Measurements from ENCODE around the gene CTNNA3. TPM values are rescaled to one million over a fixed set of nuclear protein-coding genes. Genes with fewer than 3 reads are reported as not detected.

CTNNA3 gene
- total RNA-seq, 2 donors from 2014 or later: 3.2 to 7.2 TPM

DNA sequence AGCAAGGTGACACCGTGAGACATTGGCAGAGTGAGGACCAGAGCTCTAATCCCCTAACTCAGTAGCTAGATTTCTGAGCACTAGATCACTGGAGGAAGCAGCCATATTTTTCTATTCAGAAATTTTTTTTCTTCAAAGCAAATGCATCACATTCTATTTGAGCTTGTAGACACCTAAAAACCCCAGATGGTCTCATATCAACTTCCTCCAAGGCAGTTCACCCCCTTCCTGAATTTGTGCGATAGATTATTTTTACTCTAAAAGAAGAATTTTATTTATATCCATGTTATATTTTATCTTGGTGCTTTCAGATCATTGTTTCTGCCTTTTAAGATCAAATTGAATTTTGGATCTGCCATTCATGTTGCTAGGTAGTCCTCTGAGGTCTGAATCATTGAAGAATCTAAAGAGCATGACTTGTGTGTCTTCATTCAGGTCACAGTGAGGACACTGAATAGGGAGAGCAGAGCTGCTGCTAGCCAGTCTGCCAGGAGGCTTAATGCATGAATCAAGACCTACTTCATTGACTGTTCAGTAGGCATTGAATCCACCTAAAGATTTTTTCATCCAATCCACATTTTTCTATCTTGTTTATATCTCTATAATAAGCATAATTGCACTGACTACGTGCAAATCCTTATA is 863.1 kb downstream of the CTNNA3 start:
- H3K4me3 ChIP-seq (ENCODE audit: low read length): no peak overlapping the region
- no peaks in the 10 kb centered on the region for H3K9me3 Mint-ChIP-seq
- H3K4me1 ChIP-seq (ENCODE audit: control insufficient read depth, insufficient read depth, low read length): no peaks in the 10 kb centered on the region
- H3K4me1 Mint-ChIP-seq: peaks cover 6% of the 10 kb centered on the region
- no peaks in the 10 kb centered on the region for H3K9me3 ChIP-seq (ENCODE audit: control insufficient read depth, low read length)
- TF ChIP-seq, protein P1, sequence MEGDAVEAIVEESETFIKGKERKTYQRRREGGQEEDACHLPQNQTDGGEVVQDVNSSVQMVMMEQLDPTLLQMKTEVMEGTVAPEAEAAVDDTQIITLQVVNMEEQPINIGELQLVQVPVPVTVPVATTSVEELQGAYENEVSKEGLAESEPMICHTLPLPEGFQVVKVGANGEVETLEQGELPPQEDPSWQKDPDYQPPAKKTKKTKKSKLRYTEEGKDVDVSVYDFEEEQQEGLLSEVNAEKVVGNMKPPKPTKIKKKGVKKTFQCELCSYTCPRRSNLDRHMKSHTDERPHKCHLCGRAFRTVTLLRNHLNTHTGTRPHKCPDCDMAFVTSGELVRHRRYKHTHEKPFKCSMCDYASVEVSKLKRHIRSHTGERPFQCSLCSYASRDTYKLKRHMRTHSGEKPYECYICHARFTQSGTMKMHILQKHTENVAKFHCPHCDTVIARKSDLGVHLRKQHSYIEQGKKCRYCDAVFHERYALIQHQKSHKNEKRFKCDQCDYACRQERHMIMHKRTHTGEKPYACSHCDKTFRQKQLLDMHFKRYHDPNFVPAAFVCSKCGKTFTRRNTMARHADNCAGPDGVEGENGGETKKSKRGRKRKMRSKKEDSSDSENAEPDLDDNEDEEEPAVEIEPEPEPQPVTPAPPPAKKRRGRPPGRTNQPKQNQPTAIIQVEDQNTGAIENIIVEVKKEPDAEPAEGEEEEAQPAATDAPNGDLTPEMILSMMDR (conservative IDR thresholded peaks at IDR 0.05): no peak
- 88% methylated on average over 2 of the region's 3 CpGs; no CpG with 5 or more reads in 1 of the 2 experiments for WGBS, 2 experiments (ENCODE audit: insufficient coverage in 1 of 2, insufficient read length in 1 of 2)
- H3K4me3 Mint-ChIP-seq: no peak overlapping the region
- no peak overlapping the region for H3K27ac ChIP-seq (ENCODE audit: low read depth, low read length)
- no peaks in the 10 kb centered on the region for H3K27me3 Mint-ChIP-seq (ENCODE audit: insufficient read depth)
- no peaks in the 10 kb centered on the region for H3K27me3 ChIP-seq (ENCODE audit: control insufficient read depth, insufficient read depth, low read length, poor library complexity, severe bottlenecking)
- no peaks in the 10 kb centered on the region for H3K36me3 Mint-ChIP-seq (ENCODE audit: low read depth)
- DNase-seq: no peak
- no peak overlapping the region for H3K9ac ChIP-seq (ENCODE audit: extremely low read depth, low read length, poor library complexity, severe bottlenecking)
- no peaks in the 10 kb centered on the region for H3K36me3 ChIP-seq (ENCODE audit: control insufficient read depth, insufficient read depth, low read length)
- no peak overlapping the region for H3K27ac Mint-ChIP-seq

DNA sequence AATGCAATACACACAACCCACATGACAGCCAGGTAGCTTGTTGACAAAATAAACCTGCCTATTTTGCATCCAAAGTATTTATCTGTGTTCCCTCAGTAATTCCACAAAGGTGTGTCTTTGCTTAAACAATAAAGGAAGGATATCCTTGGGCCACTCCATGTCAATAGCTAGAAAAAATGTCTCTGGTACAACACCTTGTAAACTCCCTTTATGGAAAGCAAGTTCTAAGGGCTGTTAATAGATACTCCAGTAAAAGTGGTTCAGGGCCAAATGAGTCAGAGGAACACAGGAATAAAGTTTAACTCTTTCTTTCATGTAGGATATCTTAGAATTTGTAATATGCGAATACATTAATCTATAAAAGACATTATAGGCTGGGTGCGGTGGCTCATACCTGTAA is 867.0 kb downstream of the CTNNA3 start:
- no peak for DNase-seq
- Histone ChIP-seq H3K4me3 (ENCODE audit: low read length) (no peak overlapping the region), H3K4me1 (ENCODE audit: control insufficient read depth, insufficient read depth, low read length) (no peaks in the 10 kb centered on the region), H3K9ac (ENCODE audit: extremely low read depth, low read length, poor library complexity, severe bottlenecking) (no peak overlapping the region), H3K27ac (ENCODE audit: low read depth, low read length) (no peak overlapping the region), H3K27me3 (ENCODE audit: control insufficient read depth, insufficient read depth, low read length, poor library complexity, severe bottlenecking) (no peaks in the 10 kb centered on the region), H3K36me3 (ENCODE audit: control insufficient read depth, insufficient read depth, low read length) (no peaks in the 10 kb centered on the region), H3K9me3 (ENCODE audit: control insufficient read depth, low read length) (no peaks in the 10 kb centered on the region)
- WGBS, 2 experiments (ENCODE audit: insufficient coverage in 1 of 2, insufficient read length in 1 of 2): 100% methylated on average over 2 of the region's 2 CpGs
- Mint-ChIP-seq H3K27ac (no peak overlapping the region), H3K36me3 (ENCODE audit: low read depth) (no peaks in the 10 kb centered on the region), H3K9me3 (no peaks in the 10 kb centered on the region), H3K4me3 (no peak overlapping the region), H3K4me1 (peaks cover 5% of the 10 kb centered on the region), H3K27me3 (ENCODE audit: insufficient read depth) (no peaks in the 10 kb centered on the region)
- TF ChIP-seq, protein P1 (conservative IDR thresholded peaks at IDR 0.05): no peak

DNA sequence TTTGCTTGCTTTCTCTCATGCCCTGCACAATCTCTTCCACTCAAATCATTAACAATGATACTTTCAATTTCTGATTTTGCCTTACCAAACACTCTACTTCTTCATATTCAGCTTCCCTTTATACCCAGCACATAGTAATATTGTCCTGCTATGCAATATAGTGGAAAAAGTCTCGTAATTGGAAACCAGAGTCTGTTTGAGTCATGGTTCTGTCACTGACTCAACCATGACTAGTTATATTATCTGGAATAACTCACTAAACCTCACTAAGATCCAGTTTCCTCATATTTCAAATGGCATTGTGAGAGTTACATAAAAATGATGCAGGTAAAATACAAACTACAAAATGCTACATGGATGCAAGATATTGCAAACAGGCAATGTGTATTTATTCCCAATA is 868.6 kb downstream of the CTNNA3 start:
- Histone ChIP-seq H3K9me3 (ENCODE audit: control insufficient read depth, low read length) (no peaks in the 10 kb centered on the region), H3K27ac (ENCODE audit: low read depth, low read length) (no peak overlapping the region), H3K36me3 (ENCODE audit: control insufficient read depth, insufficient read depth, low read length) (no peaks in the 10 kb centered on the region), H3K27me3 (ENCODE audit: control insufficient read depth, insufficient read depth, low read length, poor library complexity, severe bottlenecking) (no peaks in the 10 kb centered on the region), H3K4me3 (ENCODE audit: low read length) (no peak overlapping the region), H3K4me1 (ENCODE audit: control insufficient read depth, insufficient read depth, low read length) (peaks cover 5% of the 10 kb centered on the region), H3K9ac (ENCODE audit: extremely low read depth, low read length, poor library complexity, severe bottlenecking) (no peak overlapping the region)
- no peaks in the 10 kb centered on the region for H3K9me3 Mint-ChIP-seq
- peaks cover 6% of the 10 kb centered on the region for H3K4me1 Mint-ChIP-seq
- 90% methylated on average over 1 of the region's 1 CpG; no CpG with 5 or more reads in 1 of the 2 experiments for WGBS, 2 experiments (ENCODE audit: insufficient coverage in 1 of 2, insufficient read length in 1 of 2)
- no peak for DNase-seq
- TF ChIP-seq, protein P1 (conservative IDR thresholded peaks at IDR 0.05): no peak
- H3K4me3 Mint-ChIP-seq: no peak overlapping the region
- H3K36me3 Mint-ChIP-seq (ENCODE audit: low read depth): no peaks in the 10 kb centered on the region
- H3K27ac Mint-ChIP-seq: no peak overlapping the region
- no peaks in the 10 kb centered on the region for H3K27me3 Mint-ChIP-seq (ENCODE audit: insufficient read depth)
